H1 (cell line): Measurements from ENCODE around the gene CDCP1. TPM values are rescaled to one million over a fixed set of nuclear protein-coding genes. Genes with fewer than 3 reads are reported as not detected.
A peak's percentile ranks its signal among the peaks of the same experiment; 100 is the strongest.

Source experiments
- BACH1 ChIP-seq: IDR thresholded peaks from 2 replicates; pipeline ENCODE4 v1.6.1; 2012; ENCODE audit warnings: low read length, improper control_type of control experiment
- BRCA1 ChIP-seq: IDR thresholded peaks from 2 replicates; pipeline ENCODE4 v1.6.1; 2012; ENCODE audit warnings: low read depth, low read length, improper control_type of control experiment
- CEBPB ChIP-seq: IDR thresholded peaks from 2 replicates; pipeline ENCODE4 v1.6.1; 2012; ENCODE audit warnings: low read depth, low read length
- CHD2 ChIP-seq: IDR thresholded peaks from 2 replicates; pipeline ENCODE4 v1.6.1; 2012; ENCODE audit warnings: low read length, improper control_type of control experiment
- EGR1 ChIP-seq: IDR thresholded peaks from 2 replicates; pipeline ENCODE4 v1.6.1; 2011; ENCODE audit warnings: low read depth, low read length, borderline replicate concordance
- EZH2 ChIP-seq: fragments of 200-600 bp; sonication (generic); IDR thresholded peaks from 2 replicates; pipeline ENCODE4 v1.7.1; 2012; ENCODE audit warnings: low read depth, mild to moderate bottlenecking, moderate library complexity, low read length, inconsistent platforms; ENCODE audit not compliant: severe bottlenecking
- FOSL1 ChIP-seq: IDR thresholded peaks from 2 replicates; pipeline ENCODE4 v1.6.1; 2011; ENCODE audit warnings: mild to moderate bottlenecking, low read depth, low read length, moderate library complexity; ENCODE audit not compliant: insufficient read depth
- GTF2F1 ChIP-seq: IDR thresholded peaks from 2 replicates; pipeline ENCODE4 v1.6.1; 2012; ENCODE audit warnings: low read depth, low read length, improper control_type of control experiment, borderline replicate concordance
- RAD21 ChIP-seq, 2 experiments: IDR thresholded peaks in 1 of 2; conservative IDR thresholded peaks in 1 of 2; 2 replicates each; pipeline ENCODE4 v1.6.1; 2011; ENCODE audit warnings: low read depth in 2 of 2, low read length in 2 of 2, improper control_type of control experiment in 1 of 2, inconsistent platforms in 1 of 2, mild to moderate bottlenecking in 1 of 2, moderate library complexity in 1 of 2
- RXRA ChIP-seq: IDR thresholded peaks from 2 replicates; pipeline ENCODE4 v1.6.1; 2011; ENCODE audit warnings: low read depth, mild to moderate bottlenecking, low read length, moderate library complexity; ENCODE audit not compliant: insufficient read depth
- SIN3A ChIP-seq, 2 experiments: IDR thresholded peaks in 1 of 2; conservative IDR thresholded peaks in 1 of 2; 2 replicates each; pipeline ENCODE4 v1.6.1; 2011 to 2012; ENCODE audit warnings: low read length in 2 of 2, improper control_type of control experiment in 1 of 2, low read depth in 1 of 2, mild to moderate bottlenecking in 1 of 2
- SP2 ChIP-seq: IDR thresholded peaks from 2 replicates; pipeline ENCODE4 v1.6.1; 2012; ENCODE audit warnings: mild to moderate bottlenecking, low read length, inconsistent platforms
- TAF1 ChIP-seq: IDR thresholded peaks from 2 replicates; pipeline ENCODE4 v1.6.1; 2011; ENCODE audit warnings: mild to moderate bottlenecking, low read depth, low read length
- TCF12 ChIP-seq: IDR thresholded peaks from 2 replicates; pipeline ENCODE4 v1.6.1; 2011; ENCODE audit warnings: low read depth, mild to moderate bottlenecking, low read length
- polyA plus RNA-seq, 7 experiments: library from polyadenylated mRNA; depleted of rRNA in 3 of 7; stranded (reverse) in 5 of 7; unstranded in 2 of 7; fragments of >200 nt in 5 of 7; fragments of 200-250 nt in 2 of 7; gene quantifications; 1 replicate in 5 of 7; 2 replicates in 1 of 7; 4 replicates in 1 of 7; pipeline versions ENCODE4 v1.2.1 to v1.2.3, GENCODE V29; 2011 to 2013; ENCODE audit warnings: missing spikeins in 2 of 7, mixed read lengths in 2 of 7
- total RNA-seq: library from RNA; stranded (reverse); fragmentation: NEBNext Ultra II Directional; extraction: Animal tissue kit (Norgen Biotek cat#: 25700); gene quantifications from 2 replicates; pipeline ENCODE4 v1.2.1, GENCODE V29; 2021

Gene CDCP1
- total and polyA plus RNA-seq, 2 of the 8 experiments (the other 6 are each of a cell fraction or from before 2014, with no cell fraction given): 10.0 to 23.3 TPM

DNA sequence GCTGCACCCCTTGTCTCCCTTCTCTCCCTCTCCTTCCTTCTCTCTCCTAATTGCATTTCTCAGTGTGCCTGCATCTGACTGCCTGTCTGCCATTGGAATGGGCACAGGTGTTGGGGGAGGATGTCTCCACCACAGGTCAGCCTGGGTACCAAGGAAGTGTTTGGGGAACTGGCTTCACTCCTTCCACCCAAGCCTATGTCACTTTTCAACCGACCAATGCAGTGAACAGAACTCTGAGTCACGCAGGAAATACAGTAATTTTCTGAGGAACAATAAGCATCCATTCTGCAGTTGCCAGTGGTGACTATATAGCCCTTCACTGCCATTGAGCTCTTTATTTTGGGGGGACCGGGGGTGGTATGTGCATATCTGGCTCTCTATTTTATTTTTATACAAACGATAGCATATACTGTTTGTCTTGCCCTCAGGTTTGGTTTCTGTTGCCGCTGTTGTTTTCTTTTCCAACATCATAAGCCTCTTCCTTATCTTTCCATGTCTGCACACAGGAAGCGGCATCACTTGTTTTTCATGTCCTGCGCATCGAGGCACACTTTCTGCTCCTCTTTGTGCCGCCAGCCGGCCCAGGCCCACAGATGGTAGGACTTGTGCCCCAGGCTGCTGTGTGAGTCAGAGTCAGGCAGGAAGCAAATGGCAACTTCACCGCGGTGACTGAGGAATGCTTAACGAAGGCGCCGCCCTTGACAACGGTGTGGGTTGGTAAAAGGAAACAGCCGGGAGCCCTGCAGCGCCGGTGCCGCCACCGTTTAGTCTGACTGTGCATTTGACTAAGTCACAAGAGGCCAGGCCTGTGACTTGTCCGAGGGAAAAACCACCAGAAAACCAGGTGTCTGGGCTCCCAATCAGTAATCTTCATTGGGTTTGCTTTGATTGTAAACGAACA, 21.1 kb upstream of the CDCP1 start (continued):
- no peak for TF ChIP-seq BRCA1
- no peak for TF ChIP-seq RXRA
- no peak for TF ChIP-seq GTF2F1
- TF ChIP-seq EGR1: no peak
- TF ChIP-seq EZH2: no peak
- peak in 1 of 2 experiments; percentile 24; a peak in 1 of 4 replicates for TF ChIP-seq RAD21 (IDR thresholded peaks at IDR 0.05 in 1 of 2, conservative IDR thresholded peaks at IDR 0.05 in 1 of 2; ENCODE audit: low read depth in 2 of 2, low read length in 2 of 2)
- TF ChIP-seq FOSL1: no peak
- TF ChIP-seq BACH1: peak; percentile 70; the same call in 1 of the 2 replicates
- TF ChIP-seq TAF1: peak; percentile 71
- TF ChIP-seq CEBPB: no peak
- no peak for TF ChIP-seq CHD2
- TF ChIP-seq SIN3A (conservative IDR thresholded peaks at IDR 0.05 in 1 of 2, IDR thresholded peaks at IDR 0.05 in 1 of 2; ENCODE audit: low read depth in 1 of 2, low read length in 2 of 2): 0 out of 4 replicates have a peak, but pooled peaks of 1 of the 2 experiments have one; percentile 47
- 0 out of 2 replicates have a peak, but pooled peaks have one; percentile 29 for TF ChIP-seq TCF12
- no peak for TF ChIP-seq SP2
